ENCODE data around the gene TSR1. TPM values are rescaled to one million over a fixed set of nuclear protein-coding genes. Genes with fewer than 3 reads are reported as not detected.

The TSR1 gene
- total RNA-seq, 1 donor from 2014 or later, result 54.8 TPM

DNA sequence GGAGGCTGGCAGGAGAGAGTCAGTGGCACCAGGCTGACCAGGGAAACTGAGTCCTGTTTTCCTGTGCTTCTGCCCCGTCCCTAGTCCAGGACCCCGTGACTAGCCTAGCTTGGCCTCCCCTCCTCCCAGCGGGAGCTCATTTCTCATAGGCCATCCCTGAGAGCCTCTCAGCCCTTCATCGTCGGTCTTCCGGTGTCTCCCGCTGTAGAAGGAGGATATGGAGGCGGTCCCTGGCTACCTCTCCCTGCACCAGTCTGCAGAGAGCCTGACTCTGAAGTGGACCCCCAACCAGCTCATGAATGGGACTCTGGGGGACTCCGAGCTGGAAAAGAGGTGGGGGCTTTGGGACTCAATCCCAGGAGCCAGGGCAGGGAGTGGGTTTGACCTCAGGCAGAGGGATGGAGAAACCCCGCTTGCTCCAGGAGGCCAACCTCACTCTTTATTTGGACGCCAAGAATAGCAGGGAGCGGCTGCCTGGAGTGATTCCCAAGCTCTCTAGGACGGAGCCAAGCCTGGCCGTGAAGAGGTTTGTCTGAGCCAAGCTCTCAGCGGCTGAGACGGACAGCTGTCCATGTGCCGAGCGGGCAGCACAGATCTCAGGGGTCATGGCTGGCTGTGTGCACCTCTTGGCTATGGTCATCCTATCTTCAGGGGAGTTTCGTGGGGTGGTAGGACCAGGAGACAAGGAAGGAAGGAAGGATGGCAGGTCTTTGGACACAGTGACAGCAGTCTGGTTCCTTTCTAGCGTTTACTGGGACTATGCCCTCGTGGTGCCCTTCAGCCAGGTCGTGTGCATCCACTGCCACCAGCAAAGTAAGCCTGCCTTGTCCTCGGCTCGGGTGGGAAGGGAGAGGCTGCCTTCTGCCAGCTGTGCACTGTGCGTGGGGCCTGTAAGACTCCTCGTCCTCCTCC lies 27.9 kb upstream of the TSR1 start:
- no peak for DNase-seq (ENCODE audit: low read depth)
- TF ChIP-seq, protein P1, sequence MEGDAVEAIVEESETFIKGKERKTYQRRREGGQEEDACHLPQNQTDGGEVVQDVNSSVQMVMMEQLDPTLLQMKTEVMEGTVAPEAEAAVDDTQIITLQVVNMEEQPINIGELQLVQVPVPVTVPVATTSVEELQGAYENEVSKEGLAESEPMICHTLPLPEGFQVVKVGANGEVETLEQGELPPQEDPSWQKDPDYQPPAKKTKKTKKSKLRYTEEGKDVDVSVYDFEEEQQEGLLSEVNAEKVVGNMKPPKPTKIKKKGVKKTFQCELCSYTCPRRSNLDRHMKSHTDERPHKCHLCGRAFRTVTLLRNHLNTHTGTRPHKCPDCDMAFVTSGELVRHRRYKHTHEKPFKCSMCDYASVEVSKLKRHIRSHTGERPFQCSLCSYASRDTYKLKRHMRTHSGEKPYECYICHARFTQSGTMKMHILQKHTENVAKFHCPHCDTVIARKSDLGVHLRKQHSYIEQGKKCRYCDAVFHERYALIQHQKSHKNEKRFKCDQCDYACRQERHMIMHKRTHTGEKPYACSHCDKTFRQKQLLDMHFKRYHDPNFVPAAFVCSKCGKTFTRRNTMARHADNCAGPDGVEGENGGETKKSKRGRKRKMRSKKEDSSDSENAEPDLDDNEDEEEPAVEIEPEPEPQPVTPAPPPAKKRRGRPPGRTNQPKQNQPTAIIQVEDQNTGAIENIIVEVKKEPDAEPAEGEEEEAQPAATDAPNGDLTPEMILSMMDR (conservative IDR thresholded peaks at IDR 0.05; ENCODE audit: low read depth, low read length), result no peak
- H3K4me3 ChIP-seq (ENCODE audit: low read depth, low read length), result no peak overlapping the region

DNA sequence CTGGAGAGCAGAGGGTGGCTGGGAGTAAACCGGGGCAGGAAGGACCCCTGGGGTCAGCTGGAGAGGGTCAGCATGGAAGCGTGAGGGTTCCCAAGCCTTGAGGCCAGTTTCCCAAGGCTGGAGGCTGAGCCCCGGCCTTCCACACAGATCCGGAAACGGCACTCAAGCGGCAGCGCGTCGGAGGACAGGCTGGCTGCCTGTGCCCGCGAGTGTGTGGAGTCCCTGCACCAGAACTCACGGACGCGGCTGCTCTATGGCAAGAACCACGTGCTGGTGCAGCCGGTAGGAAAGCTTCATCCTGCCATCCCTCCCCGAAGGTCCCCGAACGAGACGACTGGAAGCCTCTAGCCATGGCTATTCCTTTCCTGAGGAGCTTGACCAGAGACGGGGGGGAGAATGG lies 27.1 kb upstream of the TSR1 start:
- TF ChIP-seq, protein P1 (conservative IDR thresholded peaks at IDR 0.05; ENCODE audit: low read depth, low read length), result no peak
- no peak for DNase-seq (ENCODE audit: low read depth)
- no peak overlapping the region for H3K4me3 ChIP-seq (ENCODE audit: low read depth, low read length)

DNA sequence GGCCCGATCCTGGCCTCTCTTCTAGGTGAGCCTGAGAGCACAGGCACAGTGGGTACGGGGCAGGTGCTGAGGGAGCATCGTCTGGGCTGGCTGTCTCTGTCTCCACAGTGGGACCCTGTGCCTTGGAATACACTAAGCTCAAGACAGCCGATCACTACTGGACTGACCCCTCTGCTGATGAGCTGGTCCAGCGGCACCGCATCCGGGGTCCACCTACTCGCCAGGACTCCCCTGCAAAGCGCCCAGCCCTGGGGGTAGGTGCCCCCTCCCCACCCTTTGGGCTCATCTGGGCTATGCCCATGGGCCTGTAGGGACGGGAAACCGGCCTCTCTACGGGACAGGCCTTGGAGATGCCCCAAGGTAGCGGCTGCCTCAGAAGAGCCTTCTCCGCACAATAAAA lies 26.6 kb upstream of the TSR1 start:
- H3K4me3 ChIP-seq (ENCODE audit: low read depth, low read length), result no peak overlapping the region
- TF ChIP-seq, protein P1 (conservative IDR thresholded peaks at IDR 0.05; ENCODE audit: low read depth, low read length), result no peak
- no peak for DNase-seq (ENCODE audit: low read depth)

DNA sequence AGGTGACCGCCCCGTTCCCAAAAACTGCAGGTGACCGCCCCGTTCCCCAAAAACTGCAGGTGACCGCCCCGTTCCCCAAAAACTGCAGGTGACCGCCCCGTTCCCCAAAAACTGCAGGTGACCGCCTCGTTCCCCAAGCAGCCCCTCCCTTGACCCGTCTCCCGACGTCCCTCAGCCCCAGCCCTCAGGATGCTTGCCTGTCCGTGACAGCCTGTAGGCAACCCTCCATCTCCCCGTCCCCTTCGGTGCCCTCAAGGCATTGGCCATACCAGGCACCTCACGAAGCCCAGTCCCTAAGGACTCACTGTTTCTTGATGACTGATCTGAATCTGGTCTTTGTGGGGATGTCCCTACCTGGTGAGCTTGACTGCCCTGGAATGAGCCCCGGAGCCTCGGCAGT lies 26.2 kb upstream of the TSR1 start:
- no peak overlapping the region for H3K4me3 ChIP-seq (ENCODE audit: low read depth, low read length)
- DNase-seq (ENCODE audit: low read depth), result no peak
- TF ChIP-seq, protein P1 (conservative IDR thresholded peaks at IDR 0.05; ENCODE audit: low read depth, low read length), result no peak

DNA sequence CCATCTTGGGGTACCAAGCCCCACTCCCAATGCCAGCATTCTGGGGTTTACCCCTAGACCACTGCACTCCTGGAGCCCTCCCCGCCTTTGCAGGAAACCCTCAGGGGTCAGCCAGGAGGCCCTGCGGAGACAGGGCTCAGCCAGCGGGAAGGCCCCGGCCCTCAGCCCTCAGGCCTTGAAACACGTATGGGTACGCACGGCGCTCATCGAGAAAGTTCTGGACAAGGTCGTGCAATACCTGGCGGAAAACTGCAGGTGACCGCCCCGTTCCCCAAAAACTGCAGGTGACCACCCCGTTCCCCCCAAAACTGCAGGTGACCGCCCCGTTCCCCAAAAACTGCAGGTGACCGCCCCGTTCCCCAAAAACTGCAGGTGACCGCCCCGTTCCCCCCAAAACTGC lies 25.8 kb upstream of the TSR1 start:
- no peak for DNase-seq (ENCODE audit: low read depth)
- H3K4me3 ChIP-seq (ENCODE audit: low read depth, low read length), result no peak overlapping the region
- TF ChIP-seq, protein P1 (conservative IDR thresholded peaks at IDR 0.05; ENCODE audit: low read depth, low read length), result no peak

DNA sequence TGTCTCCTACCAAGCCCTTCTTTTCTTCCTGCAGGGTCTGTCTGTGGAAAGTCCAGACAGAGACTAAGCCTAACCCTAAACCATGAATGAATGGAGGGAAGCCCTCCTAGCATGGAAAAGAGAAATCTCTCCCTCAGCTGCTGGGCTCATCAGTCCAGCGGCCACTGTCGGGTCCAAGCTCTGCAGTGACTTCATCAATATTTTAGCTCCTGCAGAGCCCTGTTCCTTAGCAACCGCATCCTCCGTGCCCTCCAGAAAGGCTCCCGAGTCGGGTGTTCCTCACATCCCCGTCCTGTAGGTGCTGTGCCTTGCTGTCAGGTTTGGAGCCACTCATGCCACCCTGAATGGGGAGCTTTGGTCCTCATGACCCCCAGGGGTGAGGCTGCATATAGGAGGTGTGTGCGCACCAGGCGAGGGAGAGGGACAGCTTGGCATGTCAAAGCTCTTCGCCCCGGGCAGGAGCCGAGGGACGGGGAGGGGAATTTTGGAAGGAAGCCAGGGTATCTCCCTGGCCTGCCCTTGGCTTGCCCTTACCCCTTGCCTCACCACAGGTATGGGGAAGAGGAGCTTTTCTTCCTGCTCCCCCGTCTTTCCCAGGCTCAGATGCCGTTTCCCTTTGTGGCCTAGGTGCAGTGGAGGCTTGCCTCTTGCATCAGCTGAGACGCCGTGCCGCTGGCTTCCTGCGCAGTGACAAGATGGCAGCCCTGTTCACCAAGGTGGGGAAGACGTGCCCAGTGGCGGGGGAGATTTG lies 24.9 kb upstream of the TSR1 start:
- DNase-seq (ENCODE audit: low read depth), result no peak
- TF ChIP-seq, protein P1 (conservative IDR thresholded peaks at IDR 0.05; ENCODE audit: low read depth, low read length), result no peak
- no peak overlapping the region for H3K4me3 ChIP-seq (ENCODE audit: low read depth, low read length)
